SU-DHL-6 (cell line): ENCODE results near the gene REXO5.

Experiments used
- H2AFZ ChIP-seq: fragments of 200-600 bp; sonication (generic); 2 replicates; pipeline ENCODE4 v1.6.1; 2014; ENCODE audit warnings: low read depth, mild to moderate bottlenecking, moderate library complexity, mixed read lengths, antibody characterized with exemption, low read length; ENCODE audit not compliant: severe bottlenecking
- H3F3A ChIP-seq: fragments of 200-600 bp; shearing (Covaris generic); 2 replicates; pipeline ENCODE4 v1.6.0; 2016; ENCODE audit warnings: antibody characterized with exemption, mild to moderate bottlenecking; ENCODE audit not compliant: insufficient read depth
- H3K27ac ChIP-seq: fragments of 200-600 bp; sonication (generic); 2 replicates; pipeline ENCODE4 v1.5.1; 2016; ENCODE audit warnings: low read depth, mild to moderate bottlenecking, low read length, moderate library complexity, mixed read lengths
- H3K27me3 ChIP-seq: fragments of 200-600 bp; sonication (generic), shearing (Covaris generic); 2 replicates; pipeline ENCODE4 v1.6.0; 2014; ENCODE audit warnings: mild to moderate bottlenecking, low read length
- H3K36me3 ChIP-seq: fragments of 200-600 bp; sonication (generic); 2 replicates; pipeline ENCODE4 v1.6.1; 2014; ENCODE audit warnings: mild to moderate bottlenecking, low read length, mixed read lengths
- H3K4me2 ChIP-seq: fragments of 300-600, 200-600 bp; shearing (Covaris generic), sonication (generic); 2 replicates; pipeline ENCODE4 v1.6.0; 2014; ENCODE audit warnings: low read length, low read depth, mild to moderate bottlenecking; ENCODE audit not compliant: poor library complexity, severe bottlenecking
- H3K4me3 ChIP-seq: fragments of 200-600 bp; sonication (generic); 2 replicates; pipeline ENCODE4 v1.5.1; 2014; ENCODE audit warnings: antibody characterized with exemption, low read length, mild to moderate bottlenecking, mixed read lengths; ENCODE audit not compliant: insufficient read depth, poor library complexity, severe bottlenecking
- H3K79me2 ChIP-seq: fragments of 200-600 bp; sonication (generic); 2 replicates; pipeline ENCODE4 v1.6.1; 2014; ENCODE audit warnings: mild to moderate bottlenecking, low read length, moderate library complexity; ENCODE audit not compliant: insufficient read depth
- H3K9ac ChIP-seq: fragments of 200-600 bp; sonication (generic); 2 replicates; pipeline ENCODE4 v1.7.0; 2014; ENCODE audit warnings: mild to moderate bottlenecking, low read length
- H3K9me2 ChIP-seq: fragments of 200-600 bp; sonication (generic); replicated peaks from 2 replicates; pipeline ENCODE4 v1.6.1; 2014; ENCODE audit warnings: low read length; ENCODE audit not compliant: insufficient read depth
- H3K9me3 ChIP-seq: fragments of 200-600 bp; sonication (generic); 2 replicates; pipeline ENCODE4 v1.6.1; 2014; ENCODE audit warnings: low read length, mixed read lengths; ENCODE audit not compliant: insufficient read depth
- H4K20me1 ChIP-seq: fragments of 200-600 bp; sonication (generic); 2 replicates; pipeline ENCODE4 v1.6.1; 2014; ENCODE audit warnings: low read depth, mild to moderate bottlenecking, antibody characterized with exemption, low read length, moderate library complexity, mixed read lengths
- EZH2phosphoT487 ChIP-seq: fragments of 200-600 bp; sonication (generic), shearing (Covaris generic); conservative IDR thresholded peaks from 2 replicates; pipeline ENCODE4 v1.6.1; 2018; ENCODE audit warnings: mild to moderate bottlenecking, antibody characterized with exemption, low read length, moderate library complexity, mixed read lengths
- TF ChIP-seq, protein P1 (sequence below): fragments of 200-600 bp; sonication (generic); IDR thresholded peaks from one replicate; pipeline ENCODE4 v1.5.1; 2017; ENCODE audit warnings: antibody characterized with exemption, mild to moderate bottlenecking, low read length, moderate library complexity; ENCODE audit not compliant: insufficient read depth, poor library complexity, severe bottlenecking

REXO5 gene

DNA sequence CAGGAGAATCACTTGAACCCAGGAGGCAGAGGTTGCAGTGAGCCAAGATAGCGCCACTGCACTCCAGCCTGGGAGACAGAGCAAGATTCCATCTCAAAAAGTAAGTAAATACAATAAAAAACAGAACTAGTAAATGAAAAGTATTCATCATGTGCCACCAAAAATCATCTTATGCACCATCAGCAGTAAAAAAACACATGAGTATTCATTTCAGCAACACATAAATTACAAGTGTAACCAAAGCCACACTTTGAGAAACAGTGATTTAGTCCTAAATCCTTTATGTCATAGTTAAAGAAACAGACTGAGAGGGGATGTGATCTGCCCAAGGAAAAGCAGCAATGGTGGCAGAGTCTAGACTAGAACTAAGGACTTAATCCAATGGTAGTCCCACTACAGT lies 80.9 kb downstream of the REXO5 start:
- Histone ChIP-seq H3K36me3 (no peaks in the 10 kb centered on the region), H3K9ac (no peak overlapping the region), H3K9me3 (no peaks in the 10 kb centered on the region), H3K9me2 (no peaks in the 10 kb centered on the region), H3K27ac (no peak overlapping the region), H3K27me3 (no peaks in the 10 kb centered on the region), H4K20me1 (no peaks in the 10 kb centered on the region), H3K4me2 (no peak overlapping the region), H3F3A (no peaks in the 10 kb centered on the region), H3K79me2 (peaks cover 18% of the 10 kb centered on the region; the same call in 1 of the 2 replicates), H2AFZ (no peak overlapping the region), H3K4me3 (no peak overlapping the region)
- no peak for TF ChIP-seq EZH2phosphoT487
- TF ChIP-seq, protein P1, sequence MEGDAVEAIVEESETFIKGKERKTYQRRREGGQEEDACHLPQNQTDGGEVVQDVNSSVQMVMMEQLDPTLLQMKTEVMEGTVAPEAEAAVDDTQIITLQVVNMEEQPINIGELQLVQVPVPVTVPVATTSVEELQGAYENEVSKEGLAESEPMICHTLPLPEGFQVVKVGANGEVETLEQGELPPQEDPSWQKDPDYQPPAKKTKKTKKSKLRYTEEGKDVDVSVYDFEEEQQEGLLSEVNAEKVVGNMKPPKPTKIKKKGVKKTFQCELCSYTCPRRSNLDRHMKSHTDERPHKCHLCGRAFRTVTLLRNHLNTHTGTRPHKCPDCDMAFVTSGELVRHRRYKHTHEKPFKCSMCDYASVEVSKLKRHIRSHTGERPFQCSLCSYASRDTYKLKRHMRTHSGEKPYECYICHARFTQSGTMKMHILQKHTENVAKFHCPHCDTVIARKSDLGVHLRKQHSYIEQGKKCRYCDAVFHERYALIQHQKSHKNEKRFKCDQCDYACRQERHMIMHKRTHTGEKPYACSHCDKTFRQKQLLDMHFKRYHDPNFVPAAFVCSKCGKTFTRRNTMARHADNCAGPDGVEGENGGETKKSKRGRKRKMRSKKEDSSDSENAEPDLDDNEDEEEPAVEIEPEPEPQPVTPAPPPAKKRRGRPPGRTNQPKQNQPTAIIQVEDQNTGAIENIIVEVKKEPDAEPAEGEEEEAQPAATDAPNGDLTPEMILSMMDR: no peak

DNA sequence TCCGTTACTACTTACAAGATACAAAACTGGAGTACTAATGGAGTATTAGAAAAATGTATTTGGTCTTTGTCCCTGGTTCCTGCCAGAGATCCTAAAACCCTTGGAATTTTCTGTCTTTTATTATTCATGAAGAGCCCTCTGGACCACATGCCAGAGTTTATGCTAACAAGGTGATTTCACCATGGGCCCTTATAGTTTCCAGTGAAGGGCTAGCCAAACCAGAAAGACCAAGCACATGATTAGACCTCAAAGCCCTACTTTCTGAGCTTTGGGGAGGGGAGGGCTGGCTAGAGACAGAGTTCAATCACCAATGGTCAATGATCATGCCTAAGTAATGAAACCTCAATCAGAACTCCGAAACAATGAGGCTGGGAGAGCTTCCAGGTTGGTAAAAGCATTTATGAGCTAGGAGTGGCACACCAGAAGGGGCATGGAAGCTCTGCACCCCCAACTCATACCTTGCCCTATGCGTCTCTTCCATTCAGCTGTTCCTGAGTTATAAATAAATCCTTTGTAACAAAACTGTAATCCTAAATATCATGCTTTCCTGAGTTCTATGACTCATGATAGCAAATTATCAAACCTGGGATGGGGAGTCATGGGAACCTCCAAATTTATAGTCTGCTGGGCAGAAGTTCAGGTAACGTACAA lies 83.4 kb downstream of the REXO5 start:
- Histone ChIP-seq H3K79me2 (peaks cover 21% of the 10 kb centered on the region; the same call in 1 of the 2 replicates), H3K9me3 (no peaks in the 10 kb centered on the region), H4K20me1 (no peaks in the 10 kb centered on the region), H3K27me3 (no peaks in the 10 kb centered on the region), H3K9ac (no peak overlapping the region), H3K27ac (no peak overlapping the region), H2AFZ (no peak overlapping the region), H3K9me2 (no peaks in the 10 kb centered on the region), H3F3A (no peaks in the 10 kb centered on the region), H3K36me3 (no peaks in the 10 kb centered on the region), H3K4me2 (no peak overlapping the region), H3K4me3 (no peak overlapping the region)
- no peak for TF ChIP-seq EZH2phosphoT487
- TF ChIP-seq, protein P1: no peak

DNA sequence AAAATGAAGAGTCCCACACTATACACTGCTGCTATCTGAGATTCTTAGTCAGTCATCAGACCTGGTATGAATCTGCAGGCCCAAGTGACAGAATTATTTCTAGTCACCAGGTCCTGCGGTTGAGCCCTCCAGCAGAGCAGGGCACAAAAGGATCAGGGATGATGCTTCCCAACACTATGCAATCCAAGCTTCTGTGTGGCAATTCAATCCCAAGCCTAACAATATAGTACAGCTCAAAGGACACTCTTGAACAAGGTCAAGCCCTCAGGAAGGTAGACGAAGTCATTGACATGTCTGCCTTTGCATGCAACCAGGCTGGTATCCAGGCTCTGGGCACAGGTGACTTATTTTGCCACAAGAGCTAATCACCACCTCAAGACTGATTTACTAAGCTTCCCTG lies 88.1 kb downstream of the REXO5 start:
- no peaks in the 10 kb centered on the region for H3K9me2 ChIP-seq

More for the DNA sequence above, 88.1 kb downstream of the REXO5 start:
- Histone ChIP-seq H3K27ac (no peak overlapping the region), H3K27me3 (no peaks in the 10 kb centered on the region), H3F3A (no peaks in the 10 kb centered on the region), H3K4me2 (no peak overlapping the region), H3K4me3 (no peak overlapping the region), H3K36me3 (no peaks in the 10 kb centered on the region), H3K9ac (no peak overlapping the region), H3K79me2 (peaks cover 25% of the 10 kb centered on the region), H3K9me3 (no peaks in the 10 kb centered on the region), H4K20me1 (no peaks in the 10 kb centered on the region), H2AFZ (no peak overlapping the region)
- TF ChIP-seq, protein P1: no peak
- no peak for TF ChIP-seq EZH2phosphoT487
